CD4-positive, alpha-beta memory T cell (primary cell): ENCODE results near the gene ANO6. TPM values are rescaled to one million over a fixed set of nuclear protein-coding genes. Genes with fewer than 3 reads are reported as not detected.

Experiments used
- CTCF ChIA-PET: fragments of 350-600 bp; sonication (Branson Sonifier 250); formaldehyde crosslinking; loops from one replicate; lab custom pipeline; 2021; ENCODE audit warnings: inconsistent platforms; ENCODE audit not compliant: partially characterized antibody; lab: Charles Lee
- POLR2A ChIA-PET: fragments of 350-600 bp; sonication (Branson Sonifier 250); formaldehyde crosslinking; loops from one replicate; lab custom pipeline; 2021; ENCODE audit not compliant: partially characterized antibody; lab: Charles Lee
- DNase-seq, 5 donors: peaks; one replicate each; pipeline versions ENCODE4 v3.0.0 to v3.0.0-alpha.2; 2020 to 2022; ENCODE audit warnings: mixed read lengths in 1 of 5
- H3K27ac ChIP-seq: one replicate; pipeline ENCODE4 v1.7.0; 2013; ENCODE audit warnings: low read depth, low read length
- H3K27me3 ChIP-seq: 2 replicates; pipeline ENCODE4 v1.7.0; 2013; ENCODE audit warnings: mild to moderate bottlenecking, low read length, moderate library complexity; ENCODE audit not compliant: insufficient read depth
- H3K36me3 ChIP-seq: 2 replicates; pipeline ENCODE4 v1.7.0; 2013; ENCODE audit warnings: mild to moderate bottlenecking, low read length, moderate library complexity; ENCODE audit not compliant: insufficient read depth
- H3K4me1 ChIP-seq: 2 replicates; pipeline ENCODE4 v1.7.0; 2013; ENCODE audit warnings: mild to moderate bottlenecking, low read length, moderate library complexity; ENCODE audit not compliant: insufficient read depth
- H3K4me3 ChIP-seq, 2 donors: one replicate each; pipeline ENCODE4 v1.7.0; 2013; ENCODE audit warnings: low read length in 2 of 2, mild to moderate bottlenecking in 1 of 2
- H3K9me3 ChIP-seq, 2 donors: one replicate each; pipeline ENCODE4 v1.7.0; 2013; ENCODE audit warnings: low read length in 2 of 2, control low read depth in 1 of 2; ENCODE audit not compliant: control insufficient read depth in 1 of 2
- H3K27ac Mint-ChIP-seq, 7 donors: one replicate each; pipeline ENCODE4 v1.8.0; 2020 to 2021; ENCODE audit warnings: mixed read lengths in 7 of 7, mild to moderate bottlenecking in 6 of 7, inconsistent platforms in 3 of 7, moderate library complexity in 3 of 7
- H3K27me3 Mint-ChIP-seq, 2 donors: one replicate each; pipeline ENCODE4 v1.8.0; 2020 to 2021; ENCODE audit warnings: mixed read lengths in 2 of 2
- H3K36me3 Mint-ChIP-seq, 2 donors: one replicate each; pipeline ENCODE4 v1.8.0; 2020 to 2021; ENCODE audit warnings: mixed read lengths in 2 of 2, inconsistent platforms in 1 of 2, mild to moderate bottlenecking in 1 of 2
- H3K4me1 Mint-ChIP-seq, 4 donors: one replicate each; pipeline ENCODE4 v1.8.0; 2020 to 2021; ENCODE audit warnings: mixed read lengths in 4 of 4, mild to moderate bottlenecking in 1 of 4
- H3K4me3 Mint-ChIP-seq, 8 donors: one replicate each; pipeline ENCODE4 v1.8.0; 2020 to 2021; ENCODE audit warnings: mixed read lengths in 8 of 8, mild to moderate bottlenecking in 7 of 8, moderate library complexity in 6 of 8, inconsistent platforms in 3 of 8
- H3K9me3 Mint-ChIP-seq, 8 donors: one replicate each; pipeline ENCODE4 v1.8.0; 2020 to 2021; ENCODE audit warnings: mixed read lengths in 8 of 8, mild to moderate bottlenecking in 5 of 8, inconsistent platforms in 3 of 8, moderate library complexity in 1 of 8
- intact Hi-C: fragments of 100-400 bp; cut with micrococcal nuclease; formaldehyde crosslinking; loops from one replicate; pipeline ENCODE4 v1.15.1; 2023
- polyA plus RNA-seq, 2 donors: library from polyadenylated mRNA; unstranded; fragments of 300-500 nt; fragmentation: Illumina TruSeq; gene quantifications; one replicate each; pipeline ENCODE4 v1.2.3, GENCODE V29; 2021
- total RNA-seq, 2 experiments: library from RNA; stranded (reverse); gene quantifications; one replicate each; pipeline ENCODE4 v1.2.3, GENCODE V29; 2021

ANO6 gene
- total and polyA plus RNA-seq, 4 experiments from 2014 or later = 25.3 to 36.5 (median 31.0) TPM

GRCh38 chr12:45284096-45284901 lies 68.4 kb downstream of the ANO6 start:
- H3K27me3 ChIP-seq = no peaks in the 10 kb centered on the region
- H3K9me3 Mint-ChIP-seq = peaks cover 0 to 2% (median 0%) of the 10 kb centered on the region in 8 donors
- no peaks in the 10 kb centered on the region for H3K9me3 ChIP-seq
- H3K4me3 Mint-ChIP-seq = no peak overlapping the region
- intact Hi-C loops = no loop called here
- ChIA-PET CTCF (no interaction called here), POLR2A (no interaction called here)
- no peaks in the 10 kb centered on the region for H3K4me1 ChIP-seq
- H3K27me3 Mint-ChIP-seq = no peaks in the 10 kb centered on the region
- peaks cover 16 to 33% of the 10 kb centered on the region in 2 donors for H3K36me3 Mint-ChIP-seq
- H3K4me1 Mint-ChIP-seq = peaks cover 5 to 13% (median 8%) of the 10 kb centered on the region in 4 donors
- peak overlapping the region in 1 of 7 donors; percentile 10 for H3K27ac Mint-ChIP-seq
- no peak for DNase-seq
- no peak overlapping the region for H3K27ac ChIP-seq
- H3K36me3 ChIP-seq = no peaks in the 10 kb centered on the region
- no peak overlapping the region for H3K4me3 ChIP-seq

- Histone ChIP-seq H3K9me3 (no peaks in the 10 kb centered on the region), H3K27ac (no peak overlapping the region), H3K27me3 (no peaks in the 10 kb centered on the region), H3K4me3 (no peak overlapping the region), H3K36me3 (no peaks in the 10 kb centered on the region), H3K4me1 (no peaks in the 10 kb centered on the region)
- H3K4me3 Mint-ChIP-seq = no peak overlapping the region
- POLR2A ChIA-PET = no interaction called here
- CTCF ChIA-PET = no interaction called here
- H3K27me3 Mint-ChIP-seq = no peaks in the 10 kb centered on the region
- H3K36me3 Mint-ChIP-seq = peaks cover 10 to 21% of the 10 kb centered on the region in 2 donors
- H3K27ac Mint-ChIP-seq = peak overlapping the region in 1 of 7 donors; percentile 3
- H3K9me3 Mint-ChIP-seq = peaks cover 0 to 2% (median 0%) of the 10 kb centered on the region in 8 donors
- intact Hi-C loops = no loop called here
- no peak for DNase-seq
- peaks cover 5 to 13% (median 8%) of the 10 kb centered on the region in 4 donors for H3K4me1 Mint-ChIP-seq
Observed at GRCh38 chr12:45285717-45286116, 69.8 kb downstream of the ANO6 start.

- peaks cover 10 to 15% of the 10 kb centered on the region in 2 donors for H3K36me3 Mint-ChIP-seq
- H3K27ac Mint-ChIP-seq = peak overlapping the region in 1 of 7 donors; percentile 15
- no peaks in the 10 kb centered on the region for H3K27me3 ChIP-seq
- H3K9me3 Mint-ChIP-seq = no peaks in the 10 kb centered on the region
- H3K4me1 Mint-ChIP-seq = peaks cover 5 to 14% (median 10%) of the 10 kb centered on the region in 4 donors
- CTCF ChIA-PET = interaction anchor here (2.8 kb wide), 1 partner anchor 14 kb away, joined by 9 read pairs; no protein-coding TSS in a partner anchor
- DNase-seq = no peak
- no peak overlapping the region for H3K4me3 ChIP-seq
- H3K36me3 ChIP-seq = no peaks in the 10 kb centered on the region
- no peaks in the 10 kb centered on the region for H3K4me1 ChIP-seq
- H3K9me3 ChIP-seq = no peaks in the 10 kb centered on the region
- no peak overlapping the region for H3K4me3 Mint-ChIP-seq
- POLR2A ChIA-PET = no interaction called here
- H3K27me3 Mint-ChIP-seq = no peaks in the 10 kb centered on the region
- H3K27ac ChIP-seq = no peak overlapping the region
- intact Hi-C loops = no loop called here
Observed at GRCh38 chr12:45286621-45287020, 70.7 kb downstream of the ANO6 start.

DNA sequence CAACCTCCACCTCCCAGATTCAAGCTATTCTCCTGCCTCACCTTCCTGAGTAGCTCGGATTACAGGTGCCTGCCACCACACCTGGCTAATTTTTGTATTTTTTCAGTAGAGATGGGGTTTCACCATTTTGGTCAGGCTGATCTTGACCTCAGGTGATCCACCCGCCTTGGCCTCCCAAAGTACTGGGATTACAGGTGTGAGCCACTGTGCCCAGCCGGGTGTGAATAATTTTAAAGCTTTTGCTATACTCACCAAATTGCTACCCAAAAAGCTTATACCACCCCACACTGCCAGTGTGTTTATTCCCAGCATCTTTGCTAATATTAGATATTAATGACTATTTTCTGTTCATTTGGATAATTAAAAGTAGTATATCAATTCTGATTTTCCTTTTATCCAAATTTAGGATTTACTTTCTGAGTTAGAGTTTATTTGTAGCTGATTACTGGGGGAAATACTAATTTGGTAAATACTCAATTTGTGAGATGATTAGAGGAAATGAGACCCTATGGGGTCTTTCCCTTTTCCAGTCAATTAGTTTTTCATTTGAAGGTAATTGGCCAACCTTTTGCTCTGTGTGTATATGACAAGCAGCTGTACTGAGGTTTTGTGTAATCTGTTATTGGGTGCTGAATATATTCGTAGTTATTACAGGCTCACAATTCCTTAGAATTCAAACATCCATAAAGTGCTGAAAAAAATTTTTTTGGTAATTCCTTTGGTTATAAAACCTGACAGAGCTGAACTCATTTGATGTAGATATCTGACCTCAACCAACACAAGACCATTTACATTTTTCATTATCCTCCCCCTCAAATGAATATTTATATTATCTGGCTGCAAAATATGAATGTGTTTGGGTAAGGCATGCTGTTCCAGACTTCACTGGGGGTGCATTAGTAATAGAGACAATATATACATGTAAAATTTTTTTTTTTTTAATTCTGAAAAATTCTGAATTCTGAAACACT lies 73.6 kb downstream of the ANO6 start:
- Histone ChIP-seq H3K9me3 (no peaks in the 10 kb centered on the region), H3K27ac (no peak overlapping the region), H3K4me3 (no peak overlapping the region), H3K4me1 (no peaks in the 10 kb centered on the region), H3K36me3 (no peaks in the 10 kb centered on the region), H3K27me3 (no peaks in the 10 kb centered on the region)
- ChIA-PET CTCF (interaction anchor here (2.8 kb wide), 1 partner anchor 11 kb away, joined by 9 read pairs; no protein-coding TSS in a partner anchor), POLR2A (interaction anchor here (0.8 kb wide), 1 partner anchor 68 kb away, joined by 3 read pairs; no protein-coding TSS in a partner anchor)
- Mint-ChIP-seq H3K4me3 (no peak overlapping the region), H3K27ac (no peak overlapping the region), H3K36me3 (peaks cover 6 to 15% of the 10 kb centered on the region in 2 donors), H3K4me1 (peaks cover 7 to 14% (median 10%) of the 10 kb centered on the region in 4 donors), H3K9me3 (no peaks in the 10 kb centered on the region), H3K27me3 (no peaks in the 10 kb centered on the region)
- no peak for DNase-seq
- intact Hi-C loops = no loop called here

GRCh38 chr12:45290216-45290605 lies 74.3 kb downstream of the ANO6 start:
- no peak for DNase-seq
- ChIA-PET CTCF (no interaction called here), POLR2A (interaction anchor here (0.8 kb wide), 1 partner anchor 69 kb away, joined by 3 read pairs; no protein-coding TSS in a partner anchor)
- Mint-ChIP-seq H3K9me3 (no peaks in the 10 kb centered on the region), H3K27ac (no peak overlapping the region), H3K4me3 (no peak overlapping the region), H3K27me3 (no peaks in the 10 kb centered on the region), H3K4me1 (peaks cover 7 to 13% (median 10%) of the 10 kb centered on the region in 4 donors), H3K36me3 (peaks cover 4 to 15% of the 10 kb centered on the region in 2 donors)
- no peak overlapping the region for H3K4me3 ChIP-seq
- no peak overlapping the region for H3K27ac ChIP-seq
- H3K36me3 ChIP-seq = no peaks in the 10 kb centered on the region
- intact Hi-C loops = no loop called here
- no peaks in the 10 kb centered on the region for H3K27me3 ChIP-seq
- H3K9me3 ChIP-seq = no peaks in the 10 kb centered on the region
- no peaks in the 10 kb centered on the region for H3K4me1 ChIP-seq

GRCh38 chr12:45291518-45291917 lies 75.6 kb downstream of the ANO6 start:
- no peak overlapping the region for H3K4me3 ChIP-seq
- Mint-ChIP-seq H3K9me3 (no peaks in the 10 kb centered on the region), H3K36me3 (peaks cover 4 to 15% of the 10 kb centered on the region in 2 donors), H3K4me1 (peaks cover 7 to 14% (median 13%) of the 10 kb centered on the region in 4 donors), H3K4me3 (no peak overlapping the region), H3K27ac (no peak overlapping the region), H3K27me3 (no peaks in the 10 kb centered on the region)
- H3K27me3 ChIP-seq = no peaks in the 10 kb centered on the region
- H3K9me3 ChIP-seq = no peaks in the 10 kb centered on the region
- no peak for DNase-seq
- H3K36me3 ChIP-seq = no peaks in the 10 kb centered on the region
- H3K27ac ChIP-seq = no peak overlapping the region
- no peaks in the 10 kb centered on the region for H3K4me1 ChIP-seq
- intact Hi-C loops = no loop called here
- ChIA-PET POLR2A (no interaction called here), CTCF (no interaction called here)
